NCI-H2029 treated with DMSO at 0.1 percent for 48 hours (cell line): ENCODE measurements around the gene KSR1.

Source experiments
- DNase-seq: peaks from one replicate; lab custom pipeline; 2025; lab: John Stamatoyannopoulos, UW

KSR1 gene

GRCh38 chr17:27514595-27515413 lies 58.6 kb downstream of the KSR1 start:
- DNase-seq, result no peak

GRCh38 chr17:27518048-27518447 lies 61.8 kb downstream of the KSR1 start:
- DNase-seq, result no peak

- no peak for DNase-seq
These were observed 62.6 kb downstream of the KSR1 start for GRCh38 chr17:27518545-27519521.

- no peak for DNase-seq
These were observed 63.3 kb downstream of the KSR1 start for GRCh38 chr17:27519550-27519949.

GRCh38 chr17:27520491-27521185 lies 64.4 kb downstream of the KSR1 start:
- DNase-seq, result no peak

- DNase-seq, result no peak
These were observed 65.2 kb downstream of the KSR1 start for GRCh38 chr17:27521281-27522027.

- no peak for DNase-seq
These were observed 65.9 kb downstream of the KSR1 start for GRCh38 chr17:27522028-27522635.

GRCh38 chr17:27523712-27524111 lies 67.5 kb downstream of the KSR1 start:
- DNase-seq, result no peak

GRCh38 chr17:27524594-27524993 lies 68.3 kb downstream of the KSR1 start:
- DNase-seq, result no peak

GRCh38 chr17:27525316-27525715 lies 69.1 kb downstream of the KSR1 start:
- DNase-seq, result no peak

- no peak for DNase-seq
These were observed 69.8 kb downstream of the KSR1 start for GRCh38 chr17:27525836-27526603.

- DNase-seq, result no peak
These were observed 70.4 kb downstream of the KSR1 start for GRCh38 chr17:27526604-27527002.

GRCh38 chr17:27529230-27529796 lies 73.1 kb downstream of the KSR1 start:
- no peak for DNase-seq

GRCh38 chr17:27530764-27531391 lies 74.6 kb downstream of the KSR1 start:
- peak; percentile 6 for DNase-seq

- no peak for DNase-seq
These were observed 75.3 kb downstream of the KSR1 start for GRCh38 chr17:27531469-27531961.

GRCh38 chr17:27532269-27533263 lies 76.3 kb downstream of the KSR1 start:
- no peak for DNase-seq

- no peak for DNase-seq
These were observed 77.9 kb downstream of the KSR1 start for GRCh38 chr17:27533874-27534815.
